MV-4-11 (cell line): ENCODE data around the gene OTOP2.
"Not testable (repeated sequence)": the region's sequence is repeated elsewhere in the genome, so short reads cannot be mapped to it uniquely, and the experiment has no call there.

Source experiments
- DNase-seq: peaks from one replicate; lab custom pipeline; 2025; lab: John Stamatoyannopoulos, UW

Gene OTOP2

GRCh38 chr17:74901353-74902135, 22.5 kb upstream of the OTOP2 start:
- DNase-seq = no peak

- DNase-seq = no peak
Measured at GRCh38 chr17:74903034-74903433, 21.0 kb upstream of the OTOP2 start.

- DNase-seq = no peak
Measured at GRCh38 chr17:74903671-74904070, 20.4 kb upstream of the OTOP2 start.

GRCh38 chr17:74904687-74905409, 19.2 kb upstream of the OTOP2 start:
- no peak for DNase-seq

GRCh38 chr17:74906214-74906793, 17.8 kb upstream of the OTOP2 start:
- DNase-seq = not testable (repeated sequence)

GRCh38 chr17:74907012-74907411, 17.1 kb upstream of the OTOP2 start:
- DNase-seq = no peak

GRCh38 chr17:74909097-74909496, 15.0 kb upstream of the OTOP2 start:
- not testable (repeated sequence) for DNase-seq

GRCh38 chr17:74911423-74911822, 12.7 kb upstream of the OTOP2 start:
- not testable (repeated sequence) for DNase-seq

- DNase-seq = no peak
Measured at GRCh38 chr17:74916136-74916850, 7.8 kb upstream of the OTOP2 start.

- DNase-seq = no peak
Measured at GRCh38 chr17:74916851-74917199, 7.2 kb upstream of the OTOP2 start.

- DNase-seq = peak; percentile 61
Measured at GRCh38 chr17:74917430-74917829, 6.6 kb upstream of the OTOP2 start.

GRCh38 chr17:74918906-74919305, 5.2 kb upstream of the OTOP2 start:
- DNase-seq = peak; percentile 15

GRCh38 chr17:74919440-74920305, 4.4 kb upstream of the OTOP2 start:
- DNase-seq = no peak

- DNase-seq = no peak
Measured at GRCh38 chr17:74920306-74920620, 3.8 kb upstream of the OTOP2 start.

- DNase-seq = no peak
Measured at GRCh38 chr17:74920642-74921025, 3.4 kb upstream of the OTOP2 start.

- no peak for DNase-seq
Measured at GRCh38 chr17:74921026-74921681, 2.9 kb upstream of the OTOP2 start.

GRCh38 chr17:74921769-74922168, 2.3 kb upstream of the OTOP2 start:
- no peak for DNase-seq

GRCh38 chr17:74922172-74922571, 1.9 kb upstream of the OTOP2 start:
- DNase-seq = no peak

GRCh38 chr17:74922694-74923537, 1.2 kb upstream of the OTOP2 start, which contains the start of gene USH1G:
Gene USH1G, minus strand, starts transcription at chr17:74923255. Its CDS starts 182 bp downstream, at chr17:74923073.
- no peak for DNase-seq
